ENCODE results near the gene PRKCQ.
A peak's percentile ranks its signal among the peaks of the same experiment; 100 is the strongest.

GRCh38 chr10:6406220-6407033 lies 173.6 kb downstream of the PRKCQ start:
- TF ChIP-seq CTCF (IDR thresholded peaks at IDR 0.05) (peak in 6 of 7 experiments; percentile 18 to 46 (median 39)), POLR2A (IDR thresholded peaks at IDR 0.05) (no peak)

Data from body of pancreas (tissue), 4 donors.